SHP77 (cell line): ENCODE data around the gene RHOXF1.
"Not testable (repeated sequence)": the region's sequence is repeated elsewhere in the genome, so short reads cannot be mapped to it uniquely, and the experiment has no call there.

Experiments
- DNase-seq, 2 experiments: peaks; one replicate each; lab custom pipeline; 2025; lab: John Stamatoyannopoulos, UW

RHOXF1 gene, protein sequence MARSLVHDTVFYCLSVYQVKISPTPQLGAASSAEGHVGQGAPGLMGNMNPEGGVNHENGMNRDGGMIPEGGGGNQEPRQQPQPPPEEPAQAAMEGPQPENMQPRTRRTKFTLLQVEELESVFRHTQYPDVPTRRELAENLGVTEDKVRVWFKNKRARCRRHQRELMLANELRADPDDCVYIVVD

DNA sequence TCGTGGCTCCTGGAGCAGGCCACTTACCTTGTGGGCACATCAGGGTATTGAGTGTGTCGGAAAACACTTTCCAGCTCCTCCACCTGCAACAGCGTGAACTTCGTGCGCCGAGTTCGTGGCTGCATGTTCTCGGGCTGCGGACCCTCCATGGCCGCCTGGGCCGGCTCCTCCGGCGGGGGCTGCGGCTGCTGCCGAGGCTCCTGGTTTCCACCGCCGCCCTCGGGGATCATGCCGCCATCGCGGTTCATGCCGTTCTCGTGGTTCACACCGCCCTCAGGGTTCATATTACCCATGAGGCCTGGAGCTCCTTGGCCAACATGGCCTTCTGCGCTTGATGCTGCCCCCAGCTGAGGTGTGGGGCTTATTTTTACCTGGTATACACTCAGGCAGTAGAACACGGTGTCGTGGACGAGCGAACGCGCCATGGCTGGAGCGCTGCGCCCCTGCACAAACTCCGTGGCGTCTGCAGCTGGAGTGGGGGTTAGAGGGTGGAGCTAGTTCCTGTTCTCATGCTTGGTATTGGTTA, at the start of gene RHOXF1:
Gene RHOXF1, minus strand, starts transcription at position 476 of the 526 bp plus-strand sequence. Its CDS starts 51 bp downstream, at position 425.
- DNase-seq: no peak

DNA sequence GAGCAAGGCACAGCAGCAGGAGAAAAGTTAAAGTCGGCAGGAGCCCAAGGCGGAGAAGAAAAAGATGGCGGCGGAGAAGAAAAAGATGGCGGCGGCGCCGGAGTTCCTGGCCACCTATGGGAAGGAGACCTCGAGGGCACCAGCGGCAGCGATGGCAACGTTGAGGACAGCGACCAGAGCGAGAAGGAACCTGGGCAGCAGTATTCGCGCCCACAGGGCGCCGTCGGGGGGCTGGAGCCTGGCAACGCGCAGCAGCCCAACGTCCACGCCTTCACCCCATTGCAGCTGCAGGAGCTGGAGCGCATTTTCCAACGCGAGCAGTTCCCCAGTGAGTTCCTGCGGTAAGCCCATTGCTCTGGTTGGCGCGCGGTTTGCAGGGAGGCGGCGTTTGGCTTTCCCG, 43.4 kb upstream of the RHOXF1 start:
- DNase-seq: not testable (repeated sequence)

DNA sequence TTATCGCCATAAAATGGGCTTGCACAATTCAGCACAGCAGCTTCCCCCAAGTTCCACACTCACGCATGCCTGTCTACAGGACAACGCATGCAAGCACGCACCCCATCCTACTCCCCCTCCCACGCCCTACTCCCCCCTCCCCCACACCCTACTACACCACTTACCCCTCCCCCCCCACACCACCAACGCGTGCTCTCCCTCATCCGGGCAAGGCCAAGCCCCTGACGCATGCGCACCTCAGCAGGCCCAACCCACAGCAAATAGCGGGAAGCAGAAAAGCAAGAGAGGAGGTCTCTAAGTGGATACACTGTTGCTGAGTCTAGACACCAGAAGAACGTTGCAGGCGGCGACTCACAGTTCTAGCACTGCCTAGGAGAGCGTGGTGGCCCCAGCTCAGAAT, 42.6 kb upstream of the RHOXF1 start, which contains the start of gene RHOXF2:
Gene RHOXF2, plus strand, starts transcription at position 301 of the 400 bp plus-strand sequence. CDS start 138 bp downstream, outside the sequence.
- DNase-seq: not testable (repeated sequence)

DNA sequence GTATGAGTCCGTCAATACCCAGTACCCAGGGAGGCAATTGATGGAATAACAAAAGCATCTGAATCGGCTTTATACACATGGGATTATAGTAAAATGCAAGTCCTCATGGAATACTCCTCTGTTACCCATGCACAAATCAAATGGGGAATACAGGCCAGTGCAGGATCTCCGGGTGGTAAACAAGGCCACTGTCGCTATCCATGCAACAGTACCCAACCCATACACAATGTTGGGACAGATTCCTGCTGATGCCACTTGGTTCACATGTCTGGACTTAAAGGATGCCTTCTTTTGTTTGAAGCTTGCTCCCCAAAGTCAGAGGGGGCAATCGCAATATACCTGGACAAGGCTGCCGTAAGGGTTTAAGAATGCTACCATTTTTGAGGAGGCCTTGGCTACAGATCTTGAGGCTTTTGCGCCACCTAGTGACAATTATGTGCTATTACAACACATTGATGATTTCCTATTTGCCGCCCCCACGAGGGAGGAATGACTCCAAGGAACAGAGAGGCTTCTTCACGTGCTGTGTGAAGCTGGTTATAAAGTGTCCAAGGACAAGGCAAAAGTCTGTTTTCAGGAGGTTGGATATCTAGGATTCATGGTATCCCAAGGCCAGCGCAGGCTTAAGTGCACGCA, 34.5 kb upstream of the RHOXF1 start:
- not testable (repeated sequence) for DNase-seq

DNA sequence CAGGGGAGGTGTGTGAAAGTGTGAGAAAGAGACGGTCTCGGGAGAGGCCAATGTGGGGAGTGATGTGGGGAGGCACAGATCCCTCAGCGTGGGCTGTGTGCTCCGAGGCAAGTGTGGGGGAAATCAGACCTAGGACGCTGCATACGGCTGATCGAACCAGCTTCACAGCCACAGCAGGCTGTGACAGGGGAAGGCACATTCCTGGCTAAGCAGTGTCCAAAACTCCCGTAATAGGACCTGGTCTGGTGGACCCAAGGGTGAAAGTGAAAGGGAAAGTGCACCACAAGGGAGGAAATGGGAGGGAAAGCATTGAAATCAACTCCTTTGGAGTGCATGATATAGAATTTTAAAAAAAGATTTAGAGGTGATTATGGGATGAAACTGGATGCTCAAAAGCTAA, 31.8 kb upstream of the RHOXF1 start:
- DNase-seq: no peak

DNA sequence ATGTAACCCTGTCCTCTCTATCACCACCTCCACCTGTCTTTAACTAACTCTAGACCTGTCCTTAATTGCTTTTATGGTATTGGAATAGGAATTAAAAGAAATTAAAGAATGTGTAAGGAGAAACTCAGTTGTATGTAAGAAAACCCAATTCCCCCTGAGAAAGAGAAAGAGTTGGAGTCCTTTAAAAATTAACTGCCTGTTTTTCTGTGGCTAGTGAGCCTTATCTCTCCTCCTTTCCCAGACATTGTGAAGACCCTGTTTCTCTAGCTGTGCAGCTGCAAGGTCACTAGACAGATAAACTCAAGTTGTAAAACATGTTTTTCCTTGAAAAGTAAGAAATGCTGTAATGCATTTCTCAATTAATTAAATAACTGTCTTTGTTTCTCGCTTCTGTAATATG, 30.6 kb upstream of the RHOXF1 start:
- DNase-seq: not testable (repeated sequence)

DNA sequence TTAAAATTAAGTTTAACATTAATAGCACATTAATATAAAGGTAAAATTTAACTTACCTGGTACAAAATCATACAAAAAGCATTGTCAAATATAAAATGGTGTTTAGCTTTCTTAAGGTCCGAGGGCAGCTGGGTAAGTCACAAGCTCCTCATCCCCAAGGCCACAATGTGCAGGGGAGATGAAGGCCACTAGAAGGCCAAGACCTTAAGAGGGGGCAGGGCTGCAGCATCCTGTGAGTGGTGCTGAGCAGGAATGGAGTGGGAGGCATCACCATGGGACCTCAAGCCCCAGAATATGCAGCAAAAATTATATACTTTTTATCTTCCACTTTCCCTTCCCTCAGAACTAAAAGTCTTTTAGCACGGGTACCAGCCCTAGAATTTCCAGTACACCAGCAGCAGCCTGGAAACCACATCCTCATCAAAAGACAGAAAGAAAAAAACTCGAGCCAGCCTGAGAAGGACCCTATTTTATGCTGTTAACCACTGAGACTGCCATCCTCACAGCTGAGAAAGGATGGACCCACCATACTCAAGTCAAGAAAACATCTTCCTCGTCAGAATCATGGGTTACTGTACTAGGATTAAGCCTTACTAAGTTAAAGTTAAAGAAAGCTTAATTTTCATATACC, 29.7 kb upstream of the RHOXF1 start:
- DNase-seq: no peak

DNA sequence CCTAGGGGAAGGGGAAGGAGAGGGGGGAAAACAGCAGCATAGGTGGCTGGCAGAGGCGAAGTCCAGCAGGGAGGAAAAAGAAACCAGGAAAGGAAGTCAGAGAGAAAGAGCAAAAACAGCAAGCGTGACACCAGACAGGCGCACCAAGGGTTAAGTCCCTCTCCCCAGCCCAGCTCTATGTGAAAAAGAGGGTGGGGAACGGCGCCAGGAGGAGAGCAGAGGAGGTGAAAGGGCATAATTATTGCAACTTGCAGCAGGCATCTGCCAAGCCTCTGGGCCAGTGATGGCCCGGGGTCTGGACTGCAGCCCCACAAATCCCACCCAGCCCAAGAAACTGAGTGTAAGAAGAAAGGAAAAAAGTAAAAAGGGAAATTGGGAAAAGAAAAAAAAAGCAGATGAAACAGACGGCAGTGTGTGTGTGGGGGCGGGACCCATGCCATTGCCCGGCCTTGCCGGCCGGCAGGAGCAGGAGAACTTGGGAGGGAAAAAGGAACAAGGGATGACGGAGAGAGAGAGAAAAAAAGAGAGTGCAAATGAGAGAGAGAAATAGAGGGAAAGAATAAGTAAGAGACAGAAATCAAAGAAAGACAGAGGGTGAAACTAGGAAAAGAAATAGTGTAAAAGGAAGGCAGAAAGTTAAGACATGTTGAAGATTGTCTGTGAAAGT, 28.6 kb upstream of the RHOXF1 start:
- DNase-seq: no peak

DNA sequence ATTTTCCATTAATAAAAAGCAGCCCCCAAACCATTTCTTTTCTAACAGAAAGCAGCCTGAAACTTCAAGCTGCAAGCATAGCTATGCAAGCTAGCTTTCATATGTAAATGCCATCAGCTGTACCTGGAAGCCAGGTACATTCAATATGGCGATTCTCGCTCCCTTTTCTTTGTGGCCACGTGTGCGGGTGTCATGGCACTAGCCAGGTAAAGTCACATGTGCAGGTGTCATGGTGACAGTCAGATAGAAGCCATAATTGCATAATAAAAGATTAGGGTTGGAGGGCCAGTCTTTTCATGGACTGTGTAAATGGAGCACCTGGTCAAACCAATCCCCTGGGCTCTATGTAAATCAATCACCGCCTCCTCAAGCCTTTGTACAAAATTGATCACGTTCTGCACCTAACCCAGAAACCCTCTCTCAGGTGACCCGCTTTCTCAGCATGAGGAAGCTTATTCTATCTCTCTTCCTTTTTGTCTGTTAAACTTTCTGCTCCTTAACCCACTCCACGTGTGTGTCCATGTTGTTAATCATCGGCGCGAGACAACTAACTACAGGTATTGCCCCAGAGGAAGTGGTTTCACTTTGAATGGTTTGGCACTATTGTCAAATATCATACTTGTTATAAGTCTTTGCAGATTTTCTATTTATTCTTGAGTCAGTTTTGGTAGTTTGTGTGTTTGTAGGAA, 24.7 kb upstream of the RHOXF1 start:
- DNase-seq: no peak

DNA sequence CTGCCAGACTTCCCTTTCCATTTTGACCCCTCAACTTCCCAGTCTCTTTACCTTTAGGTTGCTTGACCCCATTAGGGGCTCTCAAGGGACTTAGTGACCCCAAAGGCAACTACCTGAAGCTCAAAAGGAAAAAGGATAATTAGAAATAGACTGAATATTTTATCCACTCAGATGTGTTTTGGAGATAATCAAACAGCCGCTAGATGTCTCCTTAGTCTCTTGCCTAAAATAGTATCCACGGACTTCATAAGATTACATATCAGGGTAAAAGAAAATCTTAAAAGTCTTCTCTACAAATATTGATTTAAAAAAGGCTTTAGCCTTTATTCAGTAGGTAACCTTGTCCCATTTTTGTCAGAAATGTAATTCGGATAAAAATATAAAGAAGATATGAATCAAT, 21.7 kb upstream of the RHOXF1 start:
- no peak for DNase-seq

DNA sequence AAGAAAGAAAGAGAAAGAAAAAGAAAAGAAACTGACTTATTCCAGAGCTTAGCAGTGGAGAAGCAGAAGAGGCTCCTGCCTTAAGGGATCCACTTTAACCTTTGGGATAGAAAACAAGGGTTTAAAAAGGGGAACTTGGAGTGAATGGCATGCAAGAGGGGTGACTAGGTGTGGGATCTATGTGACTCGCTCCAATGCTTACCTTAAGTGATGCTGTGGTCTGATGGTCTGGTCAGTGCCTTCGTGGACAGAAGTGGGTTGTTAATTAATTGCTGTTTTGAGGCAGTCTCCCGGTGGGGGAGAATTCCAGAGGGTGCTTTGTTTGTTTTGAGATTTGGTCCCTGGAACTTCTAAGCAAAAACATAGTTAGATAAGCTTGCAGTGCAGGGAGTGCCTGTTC, 21.1 kb upstream of the RHOXF1 start:
- no peak for DNase-seq

DNA sequence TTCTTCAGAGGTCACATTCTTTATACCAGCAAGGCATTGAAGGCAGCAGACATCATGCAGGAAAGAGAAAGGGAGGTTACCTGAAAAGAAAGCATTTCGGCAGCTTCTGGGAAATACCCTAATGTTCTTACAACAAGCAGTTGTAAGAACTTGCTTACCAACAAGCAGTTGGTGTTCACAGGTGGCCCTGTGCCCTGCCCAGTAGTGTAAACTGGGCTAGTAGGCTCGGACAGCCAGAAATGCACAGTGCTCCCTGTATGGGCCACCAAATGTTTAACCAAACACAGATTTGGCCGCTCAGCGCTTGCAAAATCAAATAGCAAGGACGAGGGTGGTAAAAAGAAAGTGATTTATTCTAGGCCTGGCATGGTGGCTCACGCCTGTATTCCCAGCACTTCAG, 20.4 kb upstream of the RHOXF1 start:
- no peak for DNase-seq

DNA sequence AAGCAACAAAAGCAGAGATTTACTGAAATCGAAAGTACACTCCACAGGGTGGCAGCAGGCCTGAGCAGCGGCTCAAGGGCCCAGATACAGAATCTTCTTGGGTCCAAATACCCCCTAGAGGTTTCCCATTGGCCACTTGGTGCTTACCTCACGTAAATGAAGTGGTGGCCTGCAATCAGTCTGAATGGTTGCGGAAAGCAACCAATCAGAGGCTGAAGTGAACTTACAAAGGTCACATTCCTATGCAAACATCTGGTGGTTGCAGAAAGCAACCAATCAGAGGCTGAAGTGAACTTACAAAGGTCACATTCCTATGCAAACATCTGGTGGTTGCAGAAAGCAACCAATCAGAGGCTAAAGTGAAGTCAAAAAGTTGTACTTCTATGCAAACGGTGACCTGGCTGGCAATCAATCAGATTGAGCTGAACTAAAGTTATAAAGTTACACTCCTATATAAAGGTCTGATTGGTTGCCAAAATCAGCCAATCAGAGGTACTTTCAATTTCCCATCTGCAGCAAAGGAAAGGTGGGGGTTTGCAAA, 12.7 kb upstream of the RHOXF1 start:
- not testable (repeated sequence) for DNase-seq

DNA sequence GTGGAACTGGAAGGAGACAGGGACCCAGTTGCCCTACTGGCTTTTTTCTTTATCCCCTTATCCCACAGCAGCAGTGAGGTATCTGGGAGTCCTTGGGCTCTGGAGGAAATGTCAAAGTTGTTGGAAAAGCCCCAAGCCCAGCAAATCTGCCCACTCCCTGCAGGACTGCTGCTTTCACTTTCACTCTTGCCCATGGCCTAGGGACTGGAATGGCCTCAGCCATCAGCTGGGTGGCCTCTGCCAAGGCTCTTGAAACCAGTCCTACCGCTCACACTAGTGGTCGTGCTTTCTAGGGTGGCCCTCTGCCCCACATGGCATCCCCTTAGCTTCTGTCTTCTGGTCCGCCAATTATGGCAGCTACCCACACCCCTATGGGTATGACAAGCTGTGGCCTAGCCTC, 9.7 kb upstream of the RHOXF1 start:
- DNase-seq: no peak

DNA sequence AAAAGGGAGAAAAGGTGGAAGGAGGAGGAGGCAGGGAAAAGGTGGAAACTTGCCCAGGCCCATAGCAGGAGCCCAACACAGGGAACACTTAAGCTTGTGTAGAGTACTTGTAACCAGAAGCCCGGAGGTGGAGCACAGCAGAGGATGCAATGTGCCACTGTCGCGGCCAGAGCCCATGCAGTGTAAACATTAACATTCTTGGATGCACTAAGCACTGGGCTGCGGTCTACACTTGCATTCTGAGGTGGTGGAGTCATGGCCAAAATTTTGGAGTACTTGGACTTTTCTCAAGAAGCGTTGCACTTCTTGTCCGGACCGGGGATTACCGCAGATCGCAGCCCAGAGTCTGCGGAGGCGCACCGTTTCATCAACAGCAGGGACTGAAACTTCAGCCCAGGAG, 4.5 kb upstream of the RHOXF1 start:
- DNase-seq: no peak

DNA sequence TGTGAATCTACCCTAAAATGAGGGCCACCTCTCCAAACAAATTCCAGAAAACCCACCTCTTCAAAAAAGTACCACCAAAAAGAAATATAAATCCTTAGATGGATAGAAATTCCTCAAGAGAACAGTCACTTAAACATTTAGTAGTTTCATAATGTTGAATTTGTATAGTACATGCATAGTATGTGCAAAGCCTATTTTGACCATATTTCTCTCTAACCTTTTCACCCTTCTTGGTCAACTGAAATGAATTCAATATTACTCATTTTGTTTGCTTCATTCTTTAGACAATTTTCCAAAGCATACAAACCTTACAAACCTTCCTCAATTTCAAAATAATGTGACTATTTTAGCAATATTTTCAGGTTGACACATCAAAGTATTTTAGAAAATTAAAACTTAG, 4.1 kb downstream of the RHOXF1 start:
- no peak for DNase-seq

DNA sequence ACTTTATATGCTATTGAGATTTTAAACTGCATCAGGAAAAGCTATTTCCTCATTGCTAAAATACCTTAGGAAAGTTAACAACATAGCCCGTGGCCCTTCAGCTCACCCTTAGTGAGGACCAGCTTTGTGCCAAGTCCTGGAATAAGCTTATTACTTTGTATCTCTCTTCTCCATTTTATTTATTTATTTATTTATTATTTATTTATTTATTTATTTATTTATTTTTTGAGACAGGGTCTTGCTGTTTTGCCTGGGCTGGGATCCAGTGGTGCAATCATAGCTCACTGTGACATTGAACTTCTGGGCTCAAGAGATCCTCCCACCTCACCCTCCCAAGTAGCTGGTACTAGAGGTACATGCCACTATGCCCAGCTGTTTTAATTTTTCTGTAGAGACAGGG, 6.3 kb downstream of the RHOXF1 start:
- no peak for DNase-seq

DNA sequence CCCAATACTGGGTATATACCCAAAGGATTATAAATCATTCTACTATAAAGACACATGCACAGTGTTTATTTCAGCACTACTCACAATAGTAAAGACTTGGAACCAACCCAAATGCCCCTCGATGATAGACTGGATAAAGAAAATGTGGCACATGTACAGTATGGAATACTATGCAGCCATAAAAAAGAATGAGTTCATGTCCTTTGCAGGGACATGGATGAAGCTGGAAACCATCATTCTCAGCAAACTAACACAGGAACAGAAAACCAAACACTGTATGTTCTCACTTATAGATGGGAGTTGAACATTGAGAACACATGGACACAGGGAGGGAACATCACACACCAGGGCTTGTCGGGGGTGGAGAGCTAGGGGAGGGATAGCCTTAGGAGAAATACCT, 11.0 kb downstream of the RHOXF1 start:
- DNase-seq: not testable (repeated sequence)

DNA sequence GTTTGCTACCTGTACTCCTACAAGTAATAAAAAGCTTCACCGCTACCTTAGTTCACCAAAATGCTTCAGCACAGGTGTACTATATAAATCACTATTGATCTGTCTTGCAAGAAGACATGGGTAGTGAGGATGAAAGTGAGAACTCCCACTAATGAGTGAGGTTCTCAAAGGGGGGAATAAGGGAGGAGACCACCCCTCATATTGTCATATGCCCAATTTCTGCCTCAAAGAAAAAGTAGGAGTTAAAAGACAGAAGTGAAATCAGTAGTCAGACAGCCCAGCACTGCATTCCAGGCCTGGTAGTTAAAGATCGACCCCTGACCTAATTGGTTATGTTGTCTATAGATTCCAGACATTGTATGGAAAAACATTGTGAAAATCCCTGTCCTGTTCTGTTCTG, 14.7 kb downstream of the RHOXF1 start:
- not testable (repeated sequence) for DNase-seq

DNA sequence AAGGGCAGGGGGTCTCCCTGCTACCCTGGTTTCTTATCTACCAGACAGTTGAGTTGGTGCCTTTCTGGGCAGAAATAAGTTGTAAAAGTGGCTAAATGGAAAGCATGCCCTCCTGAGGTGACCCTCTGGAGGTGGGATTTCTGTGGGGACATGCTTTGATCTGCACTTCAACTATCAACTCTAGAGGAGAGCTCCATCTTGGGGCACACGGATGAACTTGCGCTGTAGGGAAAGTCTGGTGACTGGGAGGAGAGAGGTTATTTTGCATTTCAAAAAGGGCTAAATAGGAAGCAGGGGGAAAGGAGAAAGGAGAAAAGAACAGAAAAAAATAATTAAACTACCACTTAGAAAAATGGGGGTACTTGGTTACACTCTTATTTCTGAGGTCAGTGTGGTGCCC, 25.5 kb downstream of the RHOXF1 start:
- no peak for DNase-seq

DNA sequence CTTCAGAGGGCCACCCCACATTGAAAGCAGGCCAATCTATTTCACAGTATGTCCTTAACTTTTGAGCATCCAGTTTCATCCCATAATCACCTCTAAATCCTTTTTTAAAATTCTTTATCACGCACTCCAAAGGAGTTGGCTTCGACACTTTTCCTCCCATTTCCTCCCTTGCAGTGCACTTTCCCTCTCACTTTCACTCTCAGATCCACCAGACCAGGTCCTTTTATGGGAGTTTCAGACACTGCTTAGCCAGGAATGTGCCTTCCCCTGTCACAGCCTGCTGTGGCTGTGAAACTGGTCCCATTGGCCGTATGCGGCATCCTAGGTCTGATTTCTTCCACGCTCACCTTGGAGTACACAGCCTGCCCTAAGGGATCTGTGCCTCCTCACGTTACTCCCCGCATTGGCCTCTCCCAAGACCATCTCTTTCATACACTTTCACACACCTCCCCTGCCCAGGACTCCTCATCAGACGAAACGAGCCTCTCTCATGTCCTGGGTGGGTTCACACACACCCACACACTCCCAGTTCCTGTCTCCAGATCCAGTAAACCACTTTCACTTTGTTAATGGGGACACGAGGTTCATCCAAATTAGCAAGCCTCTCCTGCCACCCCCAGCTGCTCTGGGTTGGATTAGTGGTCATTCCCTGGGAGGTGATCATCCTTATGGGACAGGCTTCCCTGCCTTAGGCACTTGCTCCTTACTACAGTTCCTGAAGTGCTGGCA, 28.3 kb downstream of the RHOXF1 start:
- DNase-seq: no peak
